Epithelial cell of proximal tubule (primary cell): ENCODE data around the gene ZNF526. TPM values are rescaled to one million over a fixed set of nuclear protein-coding genes. Genes with fewer than 3 reads are reported as not detected.

Source experiments
- DNase-seq: peaks from one replicate; pipeline ENCODE4 v3.0.0-alpha.2; 2011; ENCODE audit warnings: low read depth
- H3K4me3 ChIP-seq: 2 replicates; pipeline ENCODE4 v1.5.1; 2011; ENCODE audit warnings: low read depth, mild to moderate bottlenecking, low read length
- CTCF ChIP-seq: conservative IDR thresholded peaks from 2 replicates; pipeline ENCODE4 v1.5.1; 2012; ENCODE audit warnings: low read depth, mild to moderate bottlenecking, low read length
- total RNA-seq: library from RNA; depleted of rRNA; stranded (reverse); fragments of >200 nt; gene quantifications from 2 replicates; pipeline ENCODE4 v1.2.3, GENCODE V29; 2015

ZNF526 gene
- 3.9 and 7.5 TPM in 2 replicates for total RNA-seq

- peak; percentile 69 for DNase-seq
- peak within 1 kb of the TSS; percentile 99 for H3K4me3 ChIP-seq
- TF ChIP-seq CTCF: no peak
These were observed at the start of gene ZNF526 for GRCh38 chr19:42219812-42220750. Gene ZNF526 (plus strand): TSS chr19:42220312. CDS start chr19:42224404, 4,092 bp downstream.

- no peak for DNase-seq
- TF ChIP-seq CTCF: no peak
- no peak overlapping the region for H3K4me3 ChIP-seq
These were observed 49.4 kb upstream of the ZNF526 start for GRCh38 chr19:42170715-42171114.

- no peak overlapping the region for H3K4me3 ChIP-seq
- TF ChIP-seq CTCF: no peak
- DNase-seq: no peak
These were observed 47.9 kb upstream of the ZNF526 start for GRCh38 chr19:42172261-42172660.

GRCh38 chr19:42173695-42174094 is 46.4 kb upstream of the ZNF526 start:
- no peak overlapping the region for H3K4me3 ChIP-seq
- no peak for DNase-seq
- TF ChIP-seq CTCF: no peak

GRCh38 chr19:42174188-42174587 is 45.9 kb upstream of the ZNF526 start:
- no peak for DNase-seq
- no peak overlapping the region for H3K4me3 ChIP-seq
- TF ChIP-seq CTCF: no peak

- TF ChIP-seq CTCF: no peak
- H3K4me3 ChIP-seq: no peak overlapping the region
- no peak for DNase-seq
These were observed 45.0 kb upstream of the ZNF526 start for GRCh38 chr19:42174958-42175734.
